ENCODE data around the gene CTU2. TPM values are rescaled to one million over a fixed set of nuclear protein-coding genes. Genes with fewer than 3 reads are reported as not detected.

The CTU2 gene
- total and polyA plus RNA-seq, 2 of the 4 experiments (the other 2 are of a cell fraction): 12.9 to 18.4 TPM

DNA sequence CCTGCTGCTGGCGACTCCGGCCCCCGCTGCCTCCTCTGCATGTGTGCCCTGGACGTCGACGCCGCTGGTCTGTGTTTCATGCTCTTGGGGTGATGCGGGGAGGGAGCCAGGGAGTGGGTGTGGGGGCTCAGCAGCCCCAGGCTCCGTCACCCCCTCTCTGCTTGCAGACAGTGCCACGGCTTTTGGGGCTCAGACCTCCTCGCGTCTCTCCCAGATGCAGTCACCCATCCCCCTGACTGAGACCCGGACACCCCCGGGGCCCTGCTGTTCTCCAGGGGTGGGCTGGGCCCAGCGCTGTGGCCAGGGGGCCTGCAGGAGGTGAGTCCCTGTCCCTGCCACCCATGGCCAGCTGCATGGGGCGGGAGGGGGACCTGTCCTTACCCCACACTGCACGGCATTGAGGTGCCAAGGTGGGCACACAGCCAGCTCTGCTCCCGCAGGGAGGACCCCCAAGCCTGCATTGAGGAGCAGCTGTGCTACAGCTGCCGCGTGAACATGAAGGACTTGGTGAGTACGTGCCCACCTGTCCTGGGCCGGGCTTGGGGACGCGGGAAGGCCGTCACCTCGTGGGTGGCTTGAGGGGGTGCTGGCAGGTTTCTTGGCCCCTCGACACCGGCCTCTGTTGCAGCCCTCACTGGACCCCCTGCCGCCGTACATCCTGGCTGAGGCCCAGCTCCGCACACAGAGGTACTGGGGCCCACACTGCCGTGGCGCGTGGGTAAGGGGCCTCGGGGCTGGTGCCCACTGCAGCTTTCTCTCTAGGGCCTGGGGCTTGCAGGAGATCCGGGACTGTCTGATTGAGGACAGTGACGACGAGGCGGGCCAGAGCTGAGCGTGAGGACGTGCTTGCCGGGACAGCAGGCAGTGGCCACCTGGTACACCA lies 8.4 kb downstream of the CTU2 start:
- DNase-seq (no peak), ATAC-seq (ENCODE audit: low read depth) (no peak)
- Histone ChIP-seq H3K4me2 (ENCODE audit: low read depth, low read length) (no peak overlapping the region), H2AFZ (replicated peaks; ENCODE audit: low read length, poor library complexity) (no peak overlapping the region), H2AK5ac (ENCODE audit: low read depth, low read length) (no peak overlapping the region), H3K14ac (replicated peaks; ENCODE audit: low read depth, low read length) (no peak overlapping the region), H3K9ac (ENCODE audit: low read depth, low read length) (no peak overlapping the region), H3K56ac (ENCODE audit: extremely low read depth, insufficient read depth, low read length) (no peak overlapping the region), H3K27me3 (ENCODE audit: control insufficient read depth, insufficient read depth, low read length) (no peaks in the 10 kb centered on the region), H3K4me3 (ENCODE audit: insufficient read depth, low read depth, low read length) (no peak overlapping the region), H2BK5ac (ENCODE audit: low read depth, low read length, poor library complexity, severe bottlenecking) (no peak overlapping the region), H3K4me1 (ENCODE audit: control insufficient read depth, insufficient read depth, low read length) (no peaks in the 10 kb centered on the region), H4K8ac (ENCODE audit: low read depth in 2 of 2, low read length in 2 of 2) (no peak overlapping the region), H3K27ac (ENCODE audit: insufficient read depth, low read length) (no peak overlapping the region), H3K18ac (ENCODE audit: low read depth, low read length) (no peak overlapping the region), H3K36me3 (ENCODE audit: control insufficient read depth, insufficient read depth, low read length) (peaks cover 64% of the 10 kb centered on the region), H4K5ac (ENCODE audit: low read depth, low read length) (no peak overlapping the region), H2BK120ac (ENCODE audit: low read depth, low read length) (no peak overlapping the region), H3K79me1 (ENCODE audit: low read depth in 1 of 2, low read length in 2 of 2) (peaks cover 8 to 42% of the 10 kb centered on the region in 2 experiments; a peak in 2 of 4 replicates), H3K9me1 (ENCODE audit: insufficient read depth, low read length) (no peaks in the 10 kb centered on the region), H2BK15ac (ENCODE audit: low read depth, low read length) (no peak overlapping the region), H2AK9ac (replicated peaks; ENCODE audit: low read depth, low read length, poor library complexity) (no peak overlapping the region), H3K9me3 (ENCODE audit: control insufficient read depth, insufficient read depth, low read length) (no peaks in the 10 kb centered on the region), H2BK20ac (ENCODE audit: low read depth, low read length) (no peak overlapping the region), H3K4ac (ENCODE audit: low read depth, low read length) (no peak overlapping the region), H4K91ac (ENCODE audit: insufficient read depth, low read depth, low read length) (no peak overlapping the region), H4K20me1 (ENCODE audit: insufficient read depth, low read length) (peaks cover 41% of the 10 kb centered on the region), H3K23ac (ENCODE audit: low read depth, low read length) (no peak overlapping the region)
- intact Hi-C loops (cut with micrococcal nuclease) (no loop called here), dilution Hi-C loops (cut with HindIII; ENCODE audit: low sequenced_read_pairs, unreplicated experiment) (no loop called here), in situ Hi-C loops (cut with MboI; ENCODE audit: low sequenced_read_pairs) (no loop called here)
- no peak for TF ChIP-seq SMC3 (IDR thresholded peaks at IDR 0.05; ENCODE audit: low read depth, low read length)
- TF ChIP-seq RAD21 (IDR thresholded peaks at IDR 0.05; ENCODE audit: low read length): no peak
- TF ChIP-seq CHD1 (IDR thresholded peaks at IDR 0.05; ENCODE audit: low read depth, low read length): no peak
- no peak for TF ChIP-seq NFE2L2 (IDR thresholded peaks at IDR 0.05; ENCODE audit: low read depth, low read length)
- TF ChIP-seq, protein P1, sequence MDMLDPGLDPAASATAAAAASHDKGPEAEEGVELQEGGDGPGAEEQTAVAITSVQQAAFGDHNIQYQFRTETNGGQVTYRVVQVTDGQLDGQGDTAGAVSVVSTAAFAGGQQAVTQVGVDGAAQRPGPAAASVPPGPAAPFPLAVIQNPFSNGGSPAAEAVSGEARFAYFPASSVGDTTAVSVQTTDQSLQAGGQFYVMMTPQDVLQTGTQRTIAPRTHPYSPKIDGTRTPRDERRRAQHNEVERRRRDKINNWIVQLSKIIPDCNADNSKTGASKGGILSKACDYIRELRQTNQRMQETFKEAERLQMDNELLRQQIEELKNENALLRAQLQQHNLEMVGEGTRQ (IDR thresholded peaks at IDR 0.05; ENCODE audit: low read depth, low read length): no peak
- no peak for TF ChIP-seq RCOR1 (IDR thresholded peaks at IDR 0.05; ENCODE audit: insufficient replicate concordance, low read length)
- TF ChIP-seq BHLHE40 (IDR thresholded peaks at IDR 0.05; ENCODE audit: low read depth, low read length): no peak
- no peak for TF ChIP-seq MAFK (IDR thresholded peaks at IDR 0.05; ENCODE audit: low read depth, low read length)
- TF ChIP-seq MXI1 (IDR thresholded peaks at IDR 0.05; ENCODE audit: borderline replicate concordance, low read depth, low read length): no peak
- no peak for TF ChIP-seq MAZ (IDR thresholded peaks at IDR 0.05; ENCODE audit: borderline replicate concordance, low read depth, low read length)
- no peak for TF ChIP-seq FOS (IDR thresholded peaks at IDR 0.05; ENCODE audit: low read depth, low read length)
- TF ChIP-seq POLR2A (IDR thresholded peaks at IDR 0.05; ENCODE audit: low read depth, low read length): no peak
- TF ChIP-seq, protein P2, sequence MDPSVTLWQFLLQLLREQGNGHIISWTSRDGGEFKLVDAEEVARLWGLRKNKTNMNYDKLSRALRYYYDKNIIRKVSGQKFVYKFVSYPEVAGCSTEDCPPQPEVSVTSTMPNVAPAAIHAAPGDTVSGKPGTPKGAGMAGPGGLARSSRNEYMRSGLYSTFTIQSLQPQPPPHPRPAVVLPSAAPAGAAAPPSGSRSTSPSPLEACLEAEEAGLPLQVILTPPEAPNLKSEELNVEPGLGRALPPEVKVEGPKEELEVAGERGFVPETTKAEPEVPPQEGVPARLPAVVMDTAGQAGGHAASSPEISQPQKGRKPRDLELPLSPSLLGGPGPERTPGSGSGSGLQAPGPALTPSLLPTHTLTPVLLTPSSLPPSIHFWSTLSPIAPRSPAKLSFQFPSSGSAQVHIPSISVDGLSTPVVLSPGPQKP (IDR thresholded peaks at IDR 0.05; ENCODE audit: borderline replicate concordance, low read depth, low read length): no peak
- CTCF ChIA-PET: interaction anchor here (0.5 kb wide), 1 partner anchor 9 kb away, joined by 6 read pairs; no protein-coding TSS in a partner anchor
- no TSS peak for BruUV-seq (replicated peaks)
- POLR2A ChIA-PET (ENCODE audit: unreplicated experiment): no interaction called here
- whole genome bisulfite sequencing, 2 experiments (ENCODE audit: extremely low coverage in 2 of 2, insufficient read length in 1 of 2): 91% methylated on average over 13 of the region's 42 CpGs; no CpG with 5 or more reads in 1 of the 2 experiments

All from IMR-90 (cell line).